ENCODE data around the gene AKAP13.

Gene AKAP13

DNA sequence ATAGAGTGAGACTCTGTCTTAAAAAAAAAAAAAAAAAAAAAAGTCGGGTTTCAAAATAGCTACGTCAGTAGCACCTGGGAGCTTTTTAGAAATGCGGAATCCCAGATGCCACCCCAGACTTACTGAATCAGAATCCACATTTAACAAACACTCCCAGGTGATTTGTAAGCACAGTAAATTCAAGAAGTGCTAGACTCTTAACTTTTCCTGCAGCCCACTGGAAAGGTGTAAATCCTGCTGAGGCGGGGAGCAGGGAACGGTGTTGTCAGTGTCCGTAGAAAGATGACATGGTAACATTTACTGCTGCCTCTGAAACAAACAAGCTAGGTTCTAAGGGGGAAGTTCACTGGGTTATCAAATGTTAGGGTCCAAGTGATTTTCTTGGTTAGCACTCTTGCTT is 2.4 kb upstream of the AKAP13 start:
- H3K36me3 ChIP-seq (ENCODE audit: control insufficient read depth, insufficient read depth, low read length), result no peaks in the 10 kb centered on the region
- H3K9me3 ChIP-seq (ENCODE audit: control insufficient read depth, insufficient read depth, low read length), result no peaks in the 10 kb centered on the region
- H3K4me1 ChIP-seq (ENCODE audit: control insufficient read depth, insufficient read depth, low read length), result peaks cover 9% of the 10 kb centered on the region
- no peak overlapping the region for H3K4me3 ChIP-seq (ENCODE audit: low read depth, low read length)
- no peaks in the 10 kb centered on the region for H3K27me3 ChIP-seq (ENCODE audit: control insufficient read depth, insufficient read depth, low read length)
- H3K9ac ChIP-seq (ENCODE audit: low read depth, low read length), result no peak overlapping the region
- H3K27ac ChIP-seq (ENCODE audit: low read depth, low read length), result no peak overlapping the region

DNA sequence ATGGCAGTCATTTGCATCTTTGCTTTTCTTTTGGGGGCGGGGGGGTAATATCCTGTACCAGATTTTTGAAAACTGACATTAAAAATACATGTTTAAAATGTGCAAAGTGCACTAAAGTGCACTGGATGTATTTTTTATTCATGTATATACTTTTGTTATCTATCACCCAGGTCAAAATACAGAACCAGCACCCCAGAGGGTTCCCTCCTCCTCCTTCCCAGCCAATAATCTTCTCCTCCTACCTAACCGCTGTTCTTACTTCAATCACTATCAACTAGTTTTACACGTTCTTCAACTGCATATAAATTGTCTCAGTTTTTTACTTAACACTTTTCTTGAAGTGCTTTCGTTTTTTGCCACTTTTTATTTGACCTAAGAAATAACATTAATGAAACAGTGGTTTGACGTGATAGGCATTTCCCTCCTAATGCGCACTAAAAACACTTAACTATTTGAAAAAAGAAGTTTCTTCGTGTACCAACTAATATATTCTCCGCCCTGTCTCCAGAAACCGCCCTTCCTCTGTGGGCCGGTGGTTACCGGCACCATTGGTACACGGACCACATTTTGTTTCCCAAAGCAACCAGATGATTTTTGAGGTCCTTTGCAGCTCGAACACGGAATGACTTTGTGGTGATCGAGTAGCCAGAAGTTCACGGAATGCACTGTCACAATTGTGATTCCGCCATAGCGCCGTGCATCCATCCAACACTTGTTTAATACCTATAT is 836 bp upstream of the AKAP13 start:
- Histone ChIP-seq H3K27me3 (ENCODE audit: control insufficient read depth, insufficient read depth, low read length) (no peaks in the 10 kb centered on the region), H3K36me3 (ENCODE audit: control insufficient read depth, insufficient read depth, low read length) (no peaks in the 10 kb centered on the region), H3K27ac (ENCODE audit: low read depth, low read length) (peak overlapping the region; percentile 48), H3K4me1 (ENCODE audit: control insufficient read depth, insufficient read depth, low read length) (peaks cover 9% of the 10 kb centered on the region), H3K9me3 (ENCODE audit: control insufficient read depth, insufficient read depth, low read length) (no peaks in the 10 kb centered on the region), H3K9ac (ENCODE audit: low read depth, low read length) (peak overlapping the region; percentile 27; the same call in 1 of the 2 replicates), H3K4me3 (ENCODE audit: low read depth, low read length) (peak overlapping the region; percentile 75)

DNA sequence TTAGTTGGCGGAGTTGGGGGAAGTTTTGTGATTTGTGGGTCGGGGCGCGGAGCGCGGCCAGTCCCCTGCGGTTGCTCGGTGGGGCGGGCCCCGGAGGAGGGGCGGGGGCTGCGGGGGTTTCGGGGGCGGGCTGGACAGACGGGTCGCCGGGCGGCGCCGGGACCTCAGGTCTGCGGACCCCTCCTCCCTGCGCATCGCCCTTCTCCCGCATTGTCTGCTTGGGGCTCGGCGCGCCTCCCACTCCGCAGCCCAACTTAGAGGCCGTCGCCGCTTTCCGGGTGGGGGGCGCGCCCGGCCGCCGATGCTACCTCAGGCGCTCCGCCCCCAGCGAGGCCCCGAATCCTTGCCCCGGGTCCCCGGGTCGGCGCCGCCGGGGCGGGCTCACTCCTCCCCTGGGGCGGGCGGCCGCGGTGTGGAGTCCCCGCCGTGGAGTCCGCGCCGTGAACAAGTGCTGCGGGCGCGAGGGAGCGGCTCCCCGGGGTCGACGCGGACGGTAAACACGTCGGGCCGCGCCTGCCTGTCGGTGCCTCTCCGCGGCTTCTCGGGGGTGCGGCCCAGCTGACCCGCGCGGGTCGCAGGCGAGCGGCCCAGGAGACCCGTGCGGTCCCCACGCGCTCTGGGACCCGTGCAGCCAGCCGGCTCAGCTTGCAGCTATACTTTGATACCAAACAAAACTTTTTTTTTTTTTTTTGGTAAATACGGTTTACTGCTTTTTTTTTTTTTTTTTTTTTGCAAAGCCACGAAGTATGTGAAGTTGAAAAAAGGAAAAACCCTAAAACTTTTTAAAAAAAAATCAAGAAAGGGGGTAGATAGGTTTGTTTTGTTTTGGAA is 624 bp downstream of the AKAP13 start:
- H3K27me3 ChIP-seq (ENCODE audit: control insufficient read depth, insufficient read depth, low read length), result no peaks in the 10 kb centered on the region
- H3K4me1 ChIP-seq (ENCODE audit: control insufficient read depth, insufficient read depth, low read length), result peaks cover 9% of the 10 kb centered on the region
- peak overlapping the region; percentile 78 for H3K4me3 ChIP-seq (ENCODE audit: low read depth, low read length)
- H3K36me3 ChIP-seq (ENCODE audit: control insufficient read depth, insufficient read depth, low read length), result no peaks in the 10 kb centered on the region
- peak overlapping the region; percentile 81 for H3K9ac ChIP-seq (ENCODE audit: low read depth, low read length)
- H3K27ac ChIP-seq (ENCODE audit: low read depth, low read length), result peak overlapping the region; percentile 96
- no peaks in the 10 kb centered on the region for H3K9me3 ChIP-seq (ENCODE audit: control insufficient read depth, insufficient read depth, low read length)

DNA sequence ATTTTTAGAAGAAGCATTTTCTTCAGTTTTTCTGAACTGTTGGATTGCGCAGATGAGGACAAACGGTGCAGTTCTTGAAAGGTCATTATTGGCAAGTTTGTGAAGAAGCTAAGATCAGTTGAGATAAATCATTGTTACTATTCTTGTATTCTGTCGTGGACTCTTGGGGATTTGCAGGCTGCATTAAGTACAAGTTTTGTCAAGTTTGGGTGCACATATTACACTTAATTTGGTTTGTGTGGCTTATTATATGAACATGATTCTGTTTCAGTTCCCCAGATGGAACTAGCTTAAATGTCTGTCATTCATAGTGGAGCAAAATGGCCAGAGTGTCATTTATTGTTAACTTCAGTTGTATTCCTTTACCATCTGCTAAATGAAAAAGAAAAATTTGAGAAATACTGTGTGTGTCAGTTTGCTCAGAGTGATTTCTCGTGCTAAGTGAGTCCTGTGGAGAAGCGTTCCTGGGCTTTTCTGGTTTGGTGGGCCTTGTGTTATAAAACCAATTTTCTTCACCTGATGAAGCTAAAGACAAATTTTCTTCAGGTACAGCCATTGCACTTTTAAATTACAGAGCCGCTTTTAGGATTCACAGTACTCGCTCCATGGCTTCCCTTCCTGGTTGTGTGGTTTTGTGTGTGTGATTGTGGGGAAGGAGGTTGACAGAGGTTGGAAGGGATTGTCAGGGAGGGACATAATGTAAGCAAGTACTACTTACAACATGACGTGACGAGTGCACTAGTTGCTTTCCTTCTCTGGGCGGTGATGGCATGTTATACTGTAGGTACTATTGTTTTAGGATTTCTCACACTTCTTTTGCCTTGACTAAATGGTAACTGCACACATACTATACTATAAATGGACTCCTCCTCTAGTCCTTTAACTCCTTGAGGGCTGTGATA is 1.7 kb downstream of the AKAP13 start:
- Histone ChIP-seq H3K36me3 (ENCODE audit: control insufficient read depth, insufficient read depth, low read length) (no peaks in the 10 kb centered on the region), H3K4me1 (ENCODE audit: control insufficient read depth, insufficient read depth, low read length) (peaks cover 9% of the 10 kb centered on the region), H3K4me3 (ENCODE audit: low read depth, low read length) (peak overlapping the region; percentile 78), H3K27me3 (ENCODE audit: control insufficient read depth, insufficient read depth, low read length) (no peaks in the 10 kb centered on the region), H3K9ac (ENCODE audit: low read depth, low read length) (no peak overlapping the region), H3K27ac (ENCODE audit: low read depth, low read length) (no peak overlapping the region), H3K9me3 (ENCODE audit: control insufficient read depth, insufficient read depth, low read length) (no peaks in the 10 kb centered on the region)

DNA sequence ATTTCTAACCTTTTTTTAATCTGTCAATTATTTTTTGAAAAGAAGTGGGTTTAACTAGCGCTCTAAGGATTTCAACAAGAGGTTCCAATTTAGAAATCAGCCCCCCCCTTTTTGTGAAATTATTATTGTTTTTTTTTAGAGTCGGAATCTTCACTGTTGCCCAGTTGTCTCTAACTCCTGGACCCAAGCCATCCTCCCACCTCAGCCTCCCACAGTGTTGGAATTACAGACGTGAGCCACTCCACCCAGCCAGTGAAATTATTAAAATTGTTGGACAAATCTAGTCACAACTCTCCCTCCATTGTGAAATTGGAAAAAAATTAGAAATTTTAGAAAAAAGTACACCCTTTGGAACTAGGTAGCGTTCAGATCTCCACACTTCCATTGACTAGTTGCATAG is 2.5 kb downstream of the AKAP13 start:
- peaks cover 9% of the 10 kb centered on the region for H3K4me1 ChIP-seq (ENCODE audit: control insufficient read depth, insufficient read depth, low read length)
- no peak overlapping the region for H3K4me3 ChIP-seq (ENCODE audit: low read depth, low read length)
- H3K27ac ChIP-seq (ENCODE audit: low read depth, low read length), result no peak overlapping the region
- no peaks in the 10 kb centered on the region for H3K27me3 ChIP-seq (ENCODE audit: control insufficient read depth, insufficient read depth, low read length)
- H3K9me3 ChIP-seq (ENCODE audit: control insufficient read depth, insufficient read depth, low read length), result no peaks in the 10 kb centered on the region
- no peak overlapping the region for H3K9ac ChIP-seq (ENCODE audit: low read depth, low read length)
- H3K36me3 ChIP-seq (ENCODE audit: control insufficient read depth, insufficient read depth, low read length), result no peaks in the 10 kb centered on the region

DNA sequence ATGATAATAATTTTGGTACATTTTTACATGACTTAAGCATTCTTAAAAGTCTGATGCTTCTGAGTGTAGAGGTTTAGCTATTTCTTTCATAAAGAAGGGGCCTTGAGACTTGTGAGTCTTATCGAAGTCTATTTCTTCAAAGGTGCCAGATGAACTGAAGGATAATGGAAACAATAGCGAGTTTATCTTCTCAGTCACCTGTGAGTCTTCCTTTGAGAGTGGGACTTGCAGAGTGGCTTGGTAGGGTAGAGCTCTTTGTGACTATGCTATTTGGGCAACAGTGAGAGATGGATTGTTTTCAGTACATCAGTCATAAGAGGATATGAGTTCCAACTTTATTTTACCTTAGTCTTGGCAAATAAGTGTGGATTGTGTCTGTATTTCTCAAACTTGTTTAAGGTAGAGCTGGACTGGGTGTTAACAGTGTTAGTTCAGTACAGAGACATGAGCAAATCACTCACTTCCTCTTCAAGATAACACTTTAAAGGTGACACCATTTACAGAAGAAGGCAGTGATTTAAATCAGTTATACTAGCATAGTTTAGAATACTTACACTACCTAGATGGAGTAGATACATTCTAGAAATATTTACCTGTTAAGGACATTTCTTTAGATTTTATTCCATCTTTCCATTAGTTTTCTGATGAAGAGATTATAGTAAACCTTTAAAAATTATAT is 3.2 kb downstream of the AKAP13 start:
- no peak overlapping the region for H3K9ac ChIP-seq (ENCODE audit: low read depth, low read length)
- H3K27ac ChIP-seq (ENCODE audit: low read depth, low read length), result no peak overlapping the region
- H3K4me3 ChIP-seq (ENCODE audit: low read depth, low read length), result no peak overlapping the region
- H3K4me1 ChIP-seq (ENCODE audit: control insufficient read depth, insufficient read depth, low read length), result peaks cover 9% of the 10 kb centered on the region
- no peaks in the 10 kb centered on the region for H3K9me3 ChIP-seq (ENCODE audit: control insufficient read depth, insufficient read depth, low read length)
- no peaks in the 10 kb centered on the region for H3K27me3 ChIP-seq (ENCODE audit: control insufficient read depth, insufficient read depth, low read length)
- H3K36me3 ChIP-seq (ENCODE audit: control insufficient read depth, insufficient read depth, low read length), result no peaks in the 10 kb centered on the region

DNA sequence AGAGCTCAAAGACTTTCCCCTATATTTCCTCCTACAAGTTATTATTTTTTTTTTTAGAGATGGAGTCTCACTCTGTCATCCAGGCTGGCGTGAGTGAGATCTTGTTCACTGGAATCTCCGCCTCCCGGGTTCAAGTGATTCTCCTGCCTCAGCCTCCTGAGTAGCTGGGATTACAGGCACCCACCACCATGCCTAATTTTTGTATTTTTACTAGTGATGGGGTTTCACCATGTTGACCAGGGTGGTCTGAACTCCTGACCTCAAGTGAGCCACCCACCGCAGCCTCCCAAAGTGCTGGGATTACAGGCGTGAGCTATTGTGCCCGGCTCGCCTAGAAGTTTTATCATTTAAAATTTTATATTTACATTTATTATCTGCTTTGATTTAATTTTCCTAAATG is 5.9 kb downstream of the AKAP13 start:
- Histone ChIP-seq H3K9me3 (ENCODE audit: control insufficient read depth, insufficient read depth, low read length) (no peaks in the 10 kb centered on the region), H3K27ac (ENCODE audit: low read depth, low read length) (no peak overlapping the region), H3K36me3 (ENCODE audit: control insufficient read depth, insufficient read depth, low read length) (no peaks in the 10 kb centered on the region), H3K4me1 (ENCODE audit: control insufficient read depth, insufficient read depth, low read length) (peaks cover 12% of the 10 kb centered on the region), H3K4me3 (ENCODE audit: low read depth, low read length) (no peak overlapping the region), H3K27me3 (ENCODE audit: control insufficient read depth, insufficient read depth, low read length) (no peaks in the 10 kb centered on the region), H3K9ac (ENCODE audit: low read depth, low read length) (no peak overlapping the region)

DNA sequence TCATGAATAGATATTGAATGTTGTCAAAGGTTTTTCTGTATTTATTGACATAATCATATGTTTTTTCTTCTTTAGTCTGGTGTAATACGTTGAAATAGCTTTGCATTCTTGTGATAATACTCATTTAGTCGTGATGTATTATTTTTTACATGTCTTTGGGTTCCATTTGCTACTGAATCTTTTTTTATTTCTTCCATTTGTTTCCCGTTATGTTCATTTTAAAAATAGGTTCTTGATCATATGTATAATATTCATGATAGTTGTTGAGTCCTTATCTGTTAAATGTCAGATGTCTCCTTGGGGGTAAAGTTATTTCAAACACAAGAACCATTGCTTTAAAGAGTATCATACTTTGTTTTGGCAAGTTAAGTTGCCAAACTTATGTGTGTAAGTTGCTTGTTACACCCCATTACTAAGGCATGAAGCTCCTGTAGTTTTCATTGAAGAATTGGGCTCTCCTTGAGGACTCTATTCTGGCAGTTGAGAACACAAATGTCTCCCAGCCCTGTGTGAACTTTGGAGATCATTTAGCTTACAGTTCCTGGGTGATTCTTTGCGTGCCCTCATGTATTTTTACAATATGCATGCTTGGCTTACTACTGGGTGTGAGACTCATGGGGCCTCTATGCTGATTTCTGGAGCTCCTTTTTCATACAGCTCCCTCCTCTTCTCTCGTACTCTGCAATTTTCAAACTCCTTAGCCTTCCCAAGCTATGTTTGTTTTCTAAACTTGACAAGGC is 8.3 kb downstream of the AKAP13 start:
- Histone ChIP-seq H3K27ac (ENCODE audit: low read depth, low read length) (no peak overlapping the region), H3K36me3 (ENCODE audit: control insufficient read depth, insufficient read depth, low read length) (no peaks in the 10 kb centered on the region), H3K27me3 (ENCODE audit: control insufficient read depth, insufficient read depth, low read length) (no peaks in the 10 kb centered on the region), H3K4me1 (ENCODE audit: control insufficient read depth, insufficient read depth, low read length) (peaks cover 11% of the 10 kb centered on the region), H3K9me3 (ENCODE audit: control insufficient read depth, insufficient read depth, low read length) (no peaks in the 10 kb centered on the region), H3K9ac (ENCODE audit: low read depth, low read length) (no peak overlapping the region; the same call in 1 of the 2 replicates), H3K4me3 (ENCODE audit: low read depth, low read length) (no peak overlapping the region)

DNA sequence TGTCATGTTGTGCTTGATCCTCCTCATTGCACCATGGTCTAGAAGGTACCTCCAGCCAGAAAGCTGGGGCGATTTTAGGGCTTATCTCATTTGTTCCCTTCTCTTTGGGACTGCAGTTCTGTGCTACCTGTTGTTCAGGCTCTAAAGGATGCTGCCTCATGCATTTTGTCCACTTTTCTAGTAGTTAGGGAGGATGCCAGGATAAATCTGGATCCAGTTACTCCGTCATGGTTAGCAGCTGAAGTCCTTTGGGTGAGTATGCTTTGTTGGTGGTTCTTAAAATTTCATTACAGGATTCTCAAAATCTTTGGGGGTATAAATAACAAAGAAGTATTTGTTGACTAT is 8.9 kb downstream of the AKAP13 start:
- H3K4me1 ChIP-seq (ENCODE audit: control insufficient read depth, insufficient read depth, low read length), result peaks cover 16% of the 10 kb centered on the region
- H3K9ac ChIP-seq (ENCODE audit: low read depth, low read length), result no peak overlapping the region; the same call in 1 of the 2 replicates
- H3K9me3 ChIP-seq (ENCODE audit: control insufficient read depth, insufficient read depth, low read length), result no peaks in the 10 kb centered on the region
- H3K4me3 ChIP-seq (ENCODE audit: low read depth, low read length), result no peak overlapping the region
- H3K27me3 ChIP-seq (ENCODE audit: control insufficient read depth, insufficient read depth, low read length), result no peaks in the 10 kb centered on the region
- H3K27ac ChIP-seq (ENCODE audit: low read depth, low read length), result no peak overlapping the region
- no peaks in the 10 kb centered on the region for H3K36me3 ChIP-seq (ENCODE audit: control insufficient read depth, insufficient read depth, low read length)

DNA sequence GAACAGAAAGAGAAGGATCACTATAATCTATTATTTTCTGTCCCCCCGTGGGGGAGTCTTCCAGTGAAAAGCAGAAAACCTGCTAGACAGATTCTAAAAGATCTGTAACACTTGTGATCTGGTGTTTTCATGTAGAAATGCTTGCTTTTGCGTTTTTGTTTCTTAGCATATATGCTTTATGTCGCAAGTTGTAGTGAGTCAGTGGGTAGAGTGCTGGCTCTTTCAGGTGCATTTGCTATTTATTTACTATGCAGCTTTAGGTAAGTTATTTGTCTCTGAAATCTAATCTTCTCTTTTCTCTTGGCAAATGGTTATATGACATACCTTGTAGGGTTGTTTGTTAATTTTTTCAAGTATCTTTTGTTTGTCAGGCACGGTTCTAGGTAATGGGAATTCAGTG is 9.4 kb downstream of the AKAP13 start:
- no peak overlapping the region for H3K4me3 ChIP-seq (ENCODE audit: low read depth, low read length)
- H3K27ac ChIP-seq (ENCODE audit: low read depth, low read length), result no peak overlapping the region
- no peaks in the 10 kb centered on the region for H3K9me3 ChIP-seq (ENCODE audit: control insufficient read depth, insufficient read depth, low read length)
- H3K36me3 ChIP-seq (ENCODE audit: control insufficient read depth, insufficient read depth, low read length), result no peaks in the 10 kb centered on the region
- peaks cover 21% of the 10 kb centered on the region for H3K4me1 ChIP-seq (ENCODE audit: control insufficient read depth, insufficient read depth, low read length)
- no peaks in the 10 kb centered on the region for H3K27me3 ChIP-seq (ENCODE audit: control insufficient read depth, insufficient read depth, low read length)
- H3K9ac ChIP-seq (ENCODE audit: low read depth, low read length), result no peak overlapping the region

Data from HUES48 (cell line).